Measurements from ENCODE around the gene DMRT1. TPM values are rescaled to one million over a fixed set of nuclear protein-coding genes. Genes with fewer than 3 reads are reported as not detected.
"Not testable (repeated sequence)": the region's sequence is repeated elsewhere in the genome, so short reads cannot be mapped to it uniquely, and the experiment has no call there.

DMRT1 gene
- total RNA-seq, 2 donors from 2014 or later = not detected

DNA sequence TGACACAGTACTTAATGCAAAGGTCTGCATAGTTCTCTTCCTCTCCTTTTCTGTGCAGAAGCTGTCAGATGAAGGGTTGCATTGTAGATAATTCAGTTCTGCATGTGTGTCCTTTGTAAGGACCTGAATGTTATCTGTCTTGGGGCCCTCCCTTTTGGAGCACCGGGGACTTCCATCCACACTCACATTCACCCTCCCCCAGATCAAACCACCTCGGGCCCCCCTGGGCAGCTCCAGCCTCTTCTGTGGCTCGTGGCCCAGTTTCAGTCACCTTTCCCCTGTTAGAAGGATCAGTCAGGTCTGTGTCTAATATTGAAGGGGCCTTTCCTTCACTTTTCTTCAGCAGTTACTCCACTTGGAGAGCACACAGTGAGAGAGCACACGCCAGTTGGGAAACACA is 11.0 kb downstream of the DMRT1 start:
- Histone ChIP-seq H3K4me3 (ENCODE audit: low read length) (no peak overlapping the region), H3K36me3 (ENCODE audit: control insufficient read depth, insufficient read depth, low read length) (no peaks in the 10 kb centered on the region), H3K27me3 (ENCODE audit: control insufficient read depth, insufficient read depth, low read length, poor library complexity, severe bottlenecking) (peaks cover 9% of the 10 kb centered on the region), H3K27ac (ENCODE audit: low read depth, low read length) (no peak overlapping the region), H3K9ac (ENCODE audit: extremely low read depth, low read length, poor library complexity, severe bottlenecking) (no peak overlapping the region), H3K4me1 (ENCODE audit: control insufficient read depth, insufficient read depth, low read length) (no peaks in the 10 kb centered on the region), H3K9me3 (ENCODE audit: control insufficient read depth, low read length) (no peaks in the 10 kb centered on the region)
- no peak overlapping the region for H3K4me3 Mint-ChIP-seq
- H3K27ac Mint-ChIP-seq = no peak overlapping the region
- H3K4me1 Mint-ChIP-seq = peaks cover 5% of the 10 kb centered on the region
- 70 to 83% methylated on average over 1 to 4 of the region's 4 CpGs for WGBS, 2 experiments (ENCODE audit: insufficient coverage in 1 of 2, insufficient read length in 1 of 2)
- DNase-seq = no peak
- peaks cover 32% of the 10 kb centered on the region for H3K27me3 Mint-ChIP-seq (ENCODE audit: insufficient read depth)
- H3K9me3 Mint-ChIP-seq = no peaks in the 10 kb centered on the region
- TF ChIP-seq, protein P1, sequence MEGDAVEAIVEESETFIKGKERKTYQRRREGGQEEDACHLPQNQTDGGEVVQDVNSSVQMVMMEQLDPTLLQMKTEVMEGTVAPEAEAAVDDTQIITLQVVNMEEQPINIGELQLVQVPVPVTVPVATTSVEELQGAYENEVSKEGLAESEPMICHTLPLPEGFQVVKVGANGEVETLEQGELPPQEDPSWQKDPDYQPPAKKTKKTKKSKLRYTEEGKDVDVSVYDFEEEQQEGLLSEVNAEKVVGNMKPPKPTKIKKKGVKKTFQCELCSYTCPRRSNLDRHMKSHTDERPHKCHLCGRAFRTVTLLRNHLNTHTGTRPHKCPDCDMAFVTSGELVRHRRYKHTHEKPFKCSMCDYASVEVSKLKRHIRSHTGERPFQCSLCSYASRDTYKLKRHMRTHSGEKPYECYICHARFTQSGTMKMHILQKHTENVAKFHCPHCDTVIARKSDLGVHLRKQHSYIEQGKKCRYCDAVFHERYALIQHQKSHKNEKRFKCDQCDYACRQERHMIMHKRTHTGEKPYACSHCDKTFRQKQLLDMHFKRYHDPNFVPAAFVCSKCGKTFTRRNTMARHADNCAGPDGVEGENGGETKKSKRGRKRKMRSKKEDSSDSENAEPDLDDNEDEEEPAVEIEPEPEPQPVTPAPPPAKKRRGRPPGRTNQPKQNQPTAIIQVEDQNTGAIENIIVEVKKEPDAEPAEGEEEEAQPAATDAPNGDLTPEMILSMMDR (conservative IDR thresholded peaks at IDR 0.05) = no peak
- H3K36me3 Mint-ChIP-seq (ENCODE audit: low read depth) = no peaks in the 10 kb centered on the region

- Histone ChIP-seq H3K4me1 (ENCODE audit: control insufficient read depth, insufficient read depth, low read length) (no peaks in the 10 kb centered on the region), H3K9me3 (ENCODE audit: control insufficient read depth, low read length) (no peaks in the 10 kb centered on the region), H3K36me3 (ENCODE audit: control insufficient read depth, insufficient read depth, low read length) (no peaks in the 10 kb centered on the region), H3K9ac (ENCODE audit: extremely low read depth, low read length, poor library complexity, severe bottlenecking) (no peak overlapping the region), H3K27me3 (ENCODE audit: control insufficient read depth, insufficient read depth, low read length, poor library complexity, severe bottlenecking) (no peaks in the 10 kb centered on the region), H3K27ac (ENCODE audit: low read depth, low read length) (no peak overlapping the region), H3K4me3 (ENCODE audit: low read length) (no peak overlapping the region)
- Mint-ChIP-seq H3K4me3 (no peak overlapping the region), H3K4me1 (peaks cover 3% of the 10 kb centered on the region), H3K36me3 (ENCODE audit: low read depth) (peaks cover 2% of the 10 kb centered on the region), H3K27ac (no peak overlapping the region), H3K9me3 (peaks cover 21% of the 10 kb centered on the region), H3K27me3 (ENCODE audit: insufficient read depth) (peaks cover 16% of the 10 kb centered on the region)
- TF ChIP-seq, protein P1 (conservative IDR thresholded peaks at IDR 0.05) = no peak
- 82 to 90% methylated on average over 5 to 6 of the region's 6 CpGs for WGBS, 2 experiments (ENCODE audit: insufficient coverage in 1 of 2, insufficient read length in 1 of 2)
- DNase-seq = no peak
Observed at GRCh38 chr9:859251-859650, 17.8 kb downstream of the DMRT1 start.

DNA sequence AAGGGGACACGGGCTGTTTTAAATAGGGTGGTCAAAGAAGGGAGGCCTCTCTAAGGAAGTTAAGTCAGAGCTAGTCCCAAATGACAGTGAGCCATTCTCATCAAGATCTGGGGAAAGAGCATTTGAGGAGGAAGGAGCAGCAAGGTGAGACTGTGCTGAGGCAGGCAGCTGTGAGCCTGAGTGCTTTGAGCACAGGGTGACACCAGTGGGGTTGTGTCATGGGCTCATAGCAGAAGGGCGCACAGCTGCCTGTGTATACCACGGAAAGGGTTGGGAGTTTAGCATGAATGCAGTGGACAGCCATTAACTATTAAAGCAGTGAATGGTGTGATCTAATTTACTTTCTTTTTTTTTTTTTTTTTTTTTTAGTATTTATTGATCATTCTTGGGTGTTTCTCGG is 19.2 kb downstream of the DMRT1 start:
- Histone ChIP-seq H3K9ac (ENCODE audit: extremely low read depth, low read length, poor library complexity, severe bottlenecking) (no peak overlapping the region), H3K9me3 (ENCODE audit: control insufficient read depth, low read length) (no peaks in the 10 kb centered on the region), H3K27ac (ENCODE audit: low read depth, low read length) (no peak overlapping the region), H3K27me3 (ENCODE audit: control insufficient read depth, insufficient read depth, low read length, poor library complexity, severe bottlenecking) (no peaks in the 10 kb centered on the region), H3K4me3 (ENCODE audit: low read length) (no peak overlapping the region), H3K4me1 (ENCODE audit: control insufficient read depth, insufficient read depth, low read length) (no peaks in the 10 kb centered on the region), H3K36me3 (ENCODE audit: control insufficient read depth, insufficient read depth, low read length) (no peaks in the 10 kb centered on the region)
- H3K9me3 Mint-ChIP-seq = peaks cover 21% of the 10 kb centered on the region
- DNase-seq = no peak
- H3K4me3 Mint-ChIP-seq = no peak overlapping the region
- TF ChIP-seq, protein P1 (conservative IDR thresholded peaks at IDR 0.05) = no peak
- no peak overlapping the region for H3K27ac Mint-ChIP-seq
- WGBS, 2 experiments (ENCODE audit: insufficient coverage in 1 of 2, insufficient read length in 1 of 2) = 94 to 100% methylated on average over 1 to 3 of the region's 4 CpGs
- H3K36me3 Mint-ChIP-seq (ENCODE audit: low read depth) = peaks cover 2% of the 10 kb centered on the region
- H3K4me1 Mint-ChIP-seq = peaks cover 3% of the 10 kb centered on the region
- peaks cover 14% of the 10 kb centered on the region for H3K27me3 Mint-ChIP-seq (ENCODE audit: insufficient read depth)

- not testable (repeated sequence) for H3K4me1 Mint-ChIP-seq; H3K36me3 Mint-ChIP-seq (ENCODE audit: low read depth); H3K36me3 ChIP-seq (ENCODE audit: control insufficient read depth, insufficient read depth, low read length); H3K27ac ChIP-seq (ENCODE audit: low read depth, low read length); H3K4me1 ChIP-seq (ENCODE audit: control insufficient read depth, insufficient read depth, low read length); H3K4me3 Mint-ChIP-seq; H3K27ac Mint-ChIP-seq; H3K27me3 ChIP-seq (ENCODE audit: control insufficient read depth, insufficient read depth, low read length, poor library complexity, severe bottlenecking); H3K9me3 ChIP-seq (ENCODE audit: control insufficient read depth, low read length); H3K9ac ChIP-seq (ENCODE audit: extremely low read depth, low read length, poor library complexity, severe bottlenecking); H3K4me3 ChIP-seq (ENCODE audit: low read length); DNase-seq
- 94 to 98% methylated on average over 11 to 21 of the region's 30 CpGs for WGBS, 2 experiments (ENCODE audit: insufficient coverage in 1 of 2, insufficient read length in 1 of 2)
- Mint-ChIP-seq H3K27me3 (ENCODE audit: insufficient read depth) (peaks cover 14% of the 10 kb centered on the region), H3K9me3 (peaks cover 21% of the 10 kb centered on the region)
Observed at GRCh38 chr9:861525-861924, 20.0 kb downstream of the DMRT1 start.

Data from endodermal cell (in vitro differentiated cells).